ENCODE measurements around the gene COL5A1. TPM values are rescaled to one million over a fixed set of nuclear protein-coding genes. Genes with fewer than 3 reads are reported as not detected.

COL5A1 gene
- total and polyA plus RNA-seq, 2 donors (not counting 1 experiment from before 2014, with no cell fraction given) = 72.8 to 109 TPM

DNA sequence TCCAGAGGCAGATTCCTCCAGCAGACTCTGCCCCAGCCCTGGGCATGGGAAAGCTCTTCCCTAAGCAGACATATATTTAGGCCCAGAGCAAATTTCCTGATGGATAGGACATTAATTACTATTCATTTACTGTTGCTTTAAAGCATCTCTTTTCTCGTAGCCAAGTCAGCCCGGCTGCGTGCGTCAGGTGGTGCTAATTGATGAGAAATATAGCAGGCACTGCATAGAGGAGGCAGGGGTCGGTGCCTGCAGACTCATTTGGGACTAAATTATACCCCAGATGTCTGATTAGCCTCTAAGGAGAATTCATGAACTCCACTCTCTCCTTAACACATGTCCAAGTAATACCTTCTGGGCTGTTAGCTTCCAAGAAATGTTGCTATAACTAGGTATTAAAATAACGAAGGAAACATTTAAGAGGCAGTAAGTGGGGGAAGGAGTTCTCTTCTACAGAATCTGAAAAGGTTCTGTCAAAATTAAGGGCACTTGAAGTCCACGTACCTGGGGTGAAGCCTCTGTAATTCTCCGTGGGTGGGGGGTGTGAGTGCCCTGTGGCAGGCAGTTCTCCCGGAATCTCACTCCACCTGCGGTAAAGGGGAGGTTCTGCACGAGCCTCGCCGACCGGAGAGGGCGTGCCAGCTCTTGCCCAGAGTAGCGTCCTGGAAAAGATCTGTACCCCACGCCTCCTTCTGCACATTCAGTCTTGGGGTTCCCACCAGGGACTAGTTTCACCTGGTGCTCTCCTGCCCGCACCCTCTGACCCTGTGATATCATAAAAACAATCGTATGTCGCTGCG lies 123.1 kb downstream of the COL5A1 start:
- no peaks in the 10 kb centered on the region for H3K27me3 ChIP-seq (ENCODE audit: control insufficient read depth, insufficient read depth, low read length)
- H3K4me2 ChIP-seq (ENCODE audit: extremely low read depth, insufficient read depth, low read length) = no peak overlapping the region
- peaks cover 63% of the 10 kb centered on the region for H3K36me3 ChIP-seq (ENCODE audit: control insufficient read depth, insufficient read depth, low read length)
- no peaks in the 10 kb centered on the region for H4K20me1 ChIP-seq (ENCODE audit: control insufficient read depth, extremely low read depth, insufficient read depth, low read length)
- no peaks in the 10 kb centered on the region for H3K4me1 ChIP-seq (ENCODE audit: control insufficient read depth, extremely low read depth, insufficient read depth, low read length)
- H3K79me2 ChIP-seq (ENCODE audit: control insufficient read depth, insufficient read depth, low read length) = no peaks in the 10 kb centered on the region
- TF ChIP-seq, protein P1, sequence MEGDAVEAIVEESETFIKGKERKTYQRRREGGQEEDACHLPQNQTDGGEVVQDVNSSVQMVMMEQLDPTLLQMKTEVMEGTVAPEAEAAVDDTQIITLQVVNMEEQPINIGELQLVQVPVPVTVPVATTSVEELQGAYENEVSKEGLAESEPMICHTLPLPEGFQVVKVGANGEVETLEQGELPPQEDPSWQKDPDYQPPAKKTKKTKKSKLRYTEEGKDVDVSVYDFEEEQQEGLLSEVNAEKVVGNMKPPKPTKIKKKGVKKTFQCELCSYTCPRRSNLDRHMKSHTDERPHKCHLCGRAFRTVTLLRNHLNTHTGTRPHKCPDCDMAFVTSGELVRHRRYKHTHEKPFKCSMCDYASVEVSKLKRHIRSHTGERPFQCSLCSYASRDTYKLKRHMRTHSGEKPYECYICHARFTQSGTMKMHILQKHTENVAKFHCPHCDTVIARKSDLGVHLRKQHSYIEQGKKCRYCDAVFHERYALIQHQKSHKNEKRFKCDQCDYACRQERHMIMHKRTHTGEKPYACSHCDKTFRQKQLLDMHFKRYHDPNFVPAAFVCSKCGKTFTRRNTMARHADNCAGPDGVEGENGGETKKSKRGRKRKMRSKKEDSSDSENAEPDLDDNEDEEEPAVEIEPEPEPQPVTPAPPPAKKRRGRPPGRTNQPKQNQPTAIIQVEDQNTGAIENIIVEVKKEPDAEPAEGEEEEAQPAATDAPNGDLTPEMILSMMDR (conservative IDR thresholded peaks at IDR 0.05 in 1 of 2, IDR thresholded peaks at IDR 0.05 in 1 of 2; ENCODE audit: low read depth in 1 of 2, low read length in 2 of 2) = no peak
- TF ChIP-seq EZH2 (IDR thresholded peaks at IDR 0.05; ENCODE audit: low read length, missing control alignments) = no peak
- H3K27ac ChIP-seq (ENCODE audit: insufficient read depth, low read length) = no peak overlapping the region
- H2AFZ ChIP-seq (ENCODE audit: low read length) = no peak overlapping the region
- DNase-seq (ENCODE audit: low read depth in 2 of 2) = no peak
- H3K4me3 ChIP-seq (replicated peaks in 1 of 4; ENCODE audit: control extremely low read depth in 1 of 4, insufficient read depth in 1 of 4, low read depth in 3 of 4, low read length in 4 of 4) = no peak overlapping the region
- H3K9me3 ChIP-seq (ENCODE audit: control insufficient read depth, insufficient read depth, low read depth, low read length) = no peaks in the 10 kb centered on the region
- no peak overlapping the region for H3K9ac ChIP-seq (ENCODE audit: insufficient read depth, low read length)

DNA sequence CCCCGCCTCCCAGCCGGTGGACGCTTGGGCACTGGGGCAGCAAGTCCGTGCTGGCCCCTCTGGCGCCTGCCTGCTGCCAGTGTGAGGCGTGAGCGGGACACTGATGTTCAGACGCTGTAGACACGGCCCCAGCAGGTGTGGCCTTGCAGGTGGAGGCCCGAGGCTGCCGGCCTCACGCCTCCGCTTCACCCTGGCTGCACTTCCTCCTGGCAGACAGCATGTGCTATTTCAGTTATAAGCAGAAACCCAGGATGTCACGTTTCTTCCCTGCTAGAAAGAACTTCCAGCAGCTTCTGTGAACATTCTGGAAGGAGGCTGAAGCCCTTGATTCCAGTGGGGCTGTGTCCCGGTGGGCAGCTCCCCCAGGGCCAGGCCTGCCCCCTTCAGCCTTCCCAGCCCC lies 124.2 kb downstream of the COL5A1 start:
- Histone ChIP-seq H2AFZ (ENCODE audit: low read length) (no peak overlapping the region), H3K4me2 (ENCODE audit: extremely low read depth, insufficient read depth, low read length) (no peak overlapping the region), H3K27me3 (ENCODE audit: control insufficient read depth, insufficient read depth, low read length) (no peaks in the 10 kb centered on the region), H3K27ac (ENCODE audit: insufficient read depth, low read length) (no peak overlapping the region), H3K4me3 (replicated peaks in 1 of 4; ENCODE audit: control extremely low read depth in 1 of 4, insufficient read depth in 1 of 4, low read depth in 3 of 4, low read length in 4 of 4) (no peak overlapping the region), H3K9me3 (ENCODE audit: control insufficient read depth, insufficient read depth, low read depth, low read length) (no peaks in the 10 kb centered on the region), H3K9ac (ENCODE audit: insufficient read depth, low read length) (no peak overlapping the region), H3K36me3 (ENCODE audit: control insufficient read depth, insufficient read depth, low read length) (peaks cover 55% of the 10 kb centered on the region), H3K79me2 (ENCODE audit: control insufficient read depth, insufficient read depth, low read length) (no peaks in the 10 kb centered on the region), H3K4me1 (ENCODE audit: control insufficient read depth, extremely low read depth, insufficient read depth, low read length) (no peaks in the 10 kb centered on the region), H4K20me1 (ENCODE audit: control insufficient read depth, extremely low read depth, insufficient read depth, low read length) (no peaks in the 10 kb centered on the region)
- no peak for DNase-seq (ENCODE audit: low read depth in 2 of 2)
- no peak for TF ChIP-seq EZH2 (IDR thresholded peaks at IDR 0.05; ENCODE audit: low read length, missing control alignments)
- TF ChIP-seq, protein P1 (conservative IDR thresholded peaks at IDR 0.05 in 1 of 2, IDR thresholded peaks at IDR 0.05 in 1 of 2; ENCODE audit: low read depth in 1 of 2, low read length in 2 of 2) = no peak

DNA sequence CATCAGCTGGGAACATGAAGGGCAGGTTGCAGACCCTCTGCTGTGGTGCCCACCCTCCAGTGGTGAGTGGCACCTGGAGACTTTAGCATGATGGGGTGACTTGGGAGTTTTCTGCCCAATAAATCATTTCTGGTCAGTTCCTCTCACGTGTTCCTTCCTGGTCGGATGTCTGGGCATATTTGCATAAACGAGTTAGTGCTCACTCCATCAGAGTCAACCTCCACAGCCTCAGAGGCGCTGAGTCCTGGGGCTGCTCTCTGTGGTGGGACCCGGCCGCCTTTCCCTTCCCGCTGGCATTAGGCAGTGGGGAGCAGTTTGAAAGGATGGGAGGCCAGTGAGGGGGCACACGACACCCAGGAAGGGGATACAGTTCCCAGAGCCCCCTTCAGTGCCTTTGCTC lies 125.0 kb downstream of the COL5A1 start:
- Histone ChIP-seq H3K27ac (ENCODE audit: insufficient read depth, low read length) (no peak overlapping the region), H3K4me1 (ENCODE audit: control insufficient read depth, extremely low read depth, insufficient read depth, low read length) (no peaks in the 10 kb centered on the region), H3K9ac (ENCODE audit: insufficient read depth, low read length) (no peak overlapping the region), H3K79me2 (ENCODE audit: control insufficient read depth, insufficient read depth, low read length) (no peaks in the 10 kb centered on the region), H4K20me1 (ENCODE audit: control insufficient read depth, extremely low read depth, insufficient read depth, low read length) (no peaks in the 10 kb centered on the region), H3K27me3 (ENCODE audit: control insufficient read depth, insufficient read depth, low read length) (no peaks in the 10 kb centered on the region), H3K36me3 (ENCODE audit: control insufficient read depth, insufficient read depth, low read length) (peaks cover 49% of the 10 kb centered on the region), H3K4me3 (replicated peaks in 1 of 4; ENCODE audit: control extremely low read depth in 1 of 4, insufficient read depth in 1 of 4, low read depth in 3 of 4, low read length in 4 of 4) (no peak overlapping the region), H2AFZ (ENCODE audit: low read length) (no peak overlapping the region), H3K9me3 (ENCODE audit: control insufficient read depth, insufficient read depth, low read depth, low read length) (no peaks in the 10 kb centered on the region), H3K4me2 (ENCODE audit: extremely low read depth, insufficient read depth, low read length) (no peak overlapping the region)
- TF ChIP-seq EZH2 (IDR thresholded peaks at IDR 0.05; ENCODE audit: low read length, missing control alignments) = no peak
- TF ChIP-seq, protein P1 (conservative IDR thresholded peaks at IDR 0.05 in 1 of 2, IDR thresholded peaks at IDR 0.05 in 1 of 2; ENCODE audit: low read depth in 1 of 2, low read length in 2 of 2) = no peak
- no peak for DNase-seq (ENCODE audit: low read depth in 2 of 2)

All from fibroblast of lung (primary cell).